CD4-positive, alpha-beta T cell treated with Interferon gamma for 1 hour (primary cell): Measurements from ENCODE around the gene SLC39A1.
A peak's percentile ranks its signal among the peaks of the same experiment; 100 is the strongest.

ENCODE experiments used
- DNase-seq: peaks from one replicate; pipeline ENCODE4 v3.0.0-alpha.2; 2020

The SLC39A1 gene

GRCh38 chr1:153976819-153977249 is 13.5 kb upstream of the SLC39A1 start:
- no peak for DNase-seq

GRCh38 chr1:153973525-153973924 is 10.2 kb upstream of the SLC39A1 start:
- DNase-seq, result no peak

- no peak for DNase-seq
Measured at GRCh38 chr1:153973071-153973470, 9.7 kb upstream of the SLC39A1 start.

GRCh38 chr1:153970346-153970745 is 7.0 kb upstream of the SLC39A1 start:
- no peak for DNase-seq

- no peak for DNase-seq
Measured at GRCh38 chr1:153968972-153969371, 5.6 kb upstream of the SLC39A1 start.

GRCh38 chr1:153968408-153968807 is 5.1 kb upstream of the SLC39A1 start:
- DNase-seq, result no peak

GRCh38 chr1:153968000-153968363 is 4.6 kb upstream of the SLC39A1 start:
- DNase-seq, result no peak

- DNase-seq, result peak; percentile 90
Measured at GRCh38 chr1:153967107-153967999, 4.0 kb upstream of the SLC39A1 start, which contains the start of gene CREB3L4. CREB3L4 (plus strand) TSS chr1:153967902; CDS start chr1:153968526, 624 bp downstream.

- no peak for DNase-seq
Measured at GRCh38 chr1:153963850-153964331, 554 bp upstream of the SLC39A1 start.

- DNase-seq, result no peak
Measured at GRCh38 chr1:153962088-153963029, 978 bp downstream of the SLC39A1 start.

GRCh38 chr1:153961421-153961820 is 1.9 kb downstream of the SLC39A1 start:
- DNase-seq, result no peak

GRCh38 chr1:153960206-153960605 is 3.1 kb downstream of the SLC39A1 start:
- no peak for DNase-seq

- no peak for DNase-seq
Measured at GRCh38 chr1:153959454-153959853, 3.9 kb downstream of the SLC39A1 start.

- DNase-seq, result no peak
Measured at GRCh38 chr1:153958961-153959260, 4.4 kb downstream of the SLC39A1 start.

GRCh38 chr1:153958111-153958960 is 5.0 kb downstream of the SLC39A1 start, which contains the start of gene CRTC2:
CRTC2 (minus strand) TSS chr1:153958612; CDS start chr1:153958497, 115 bp downstream.
- peak; percentile 97 for DNase-seq

- DNase-seq, result peak; percentile 32
Measured at GRCh38 chr1:153957744-153958110, 5.6 kb downstream of the SLC39A1 start.

- DNase-seq, result no peak
Measured at GRCh38 chr1:153956997-153957715, 6.2 kb downstream of the SLC39A1 start.

GRCh38 chr1:153954826-153955225 is 8.5 kb downstream of the SLC39A1 start:
- DNase-seq, result no peak

- no peak for DNase-seq
Measured at GRCh38 chr1:153953859-153954365, 9.4 kb downstream of the SLC39A1 start.

GRCh38 chr1:153951801-153952200 is 11.5 kb downstream of the SLC39A1 start:
- no peak for DNase-seq

GRCh38 chr1:153951183-153951582 is 12.2 kb downstream of the SLC39A1 start:
- DNase-seq, result no peak
